Stimulated activated CD4-positive, alpha-beta T cell treated with anti-CD3 and anti-CD28 coated beads, Interleukin-4, amount 100 ng/mL, for 4 hours (primary cell): ENCODE results near the gene COQ8A.

Experiments
- DNase-seq, 2 experiments: peaks; one replicate each; pipeline ENCODE4 v3.0.0-alpha.2; 2020

The COQ8A gene

GRCh38 chr1:227032396-227032795, 92.3 kb downstream of the COQ8A start:
- DNase-seq, result no peak

GRCh38 chr1:227033880-227034279, 93.8 kb downstream of the COQ8A start:
- DNase-seq, result no peak

GRCh38 chr1:227035316-227035715, 95.2 kb downstream of the COQ8A start:
- DNase-seq, result no peak

GRCh38 chr1:227037121-227037520, 97.0 kb downstream of the COQ8A start:
- DNase-seq, result no peak
